CD14-positive monocyte (primary cell): Measurements from ENCODE around the gene SPTBN5. TPM values are rescaled to one million over a fixed set of nuclear protein-coding genes. Genes with fewer than 3 reads are reported as not detected.

Source experiments
- DNase-seq, 3 donors: peaks; one replicate each; pipeline ENCODE4 v3.0.0-alpha.2; 2011 to 2022
- H2AFZ ChIP-seq: 2 replicates; pipeline ENCODE4 v1.6.0; 2012; ENCODE audit warnings: mild to moderate bottlenecking, low read depth, low read length, inconsistent platforms; ENCODE audit not compliant: insufficient read depth, poor library complexity, severe bottlenecking
- H3K27ac ChIP-seq, 2 donors: 1 replicate in 1 of 2; 2 replicates in 1 of 2; pipeline ENCODE4 v1.5.1; 2012 to 2013; ENCODE audit warnings: low read length in 2 of 2, control low read depth in 1 of 2, inconsistent platforms in 1 of 2, low read depth in 1 of 2, mild to moderate bottlenecking in 1 of 2
- H3K27me3 ChIP-seq, 2 donors: one replicate each; pipeline versions ENCODE4 v1.6.0 to v1.6.1; 2011 to 2013; ENCODE audit warnings: low read length in 2 of 2; ENCODE audit not compliant: control insufficient read depth in 2 of 2, insufficient read depth in 2 of 2
- H3K36me3 ChIP-seq, 2 donors: replicated peaks in 1 of 2; 1 replicate in 1 of 2; 2 replicates in 1 of 2; pipeline versions ENCODE4 v1.5.1 to v1.6.1; 2012 to 2013; ENCODE audit warnings: low read length in 2 of 2, control low read depth in 1 of 2, inconsistent platforms in 1 of 2, mild to moderate bottlenecking in 1 of 2; ENCODE audit not compliant: insufficient read depth in 2 of 2, control insufficient read depth in 1 of 2
- H3K4me1 ChIP-seq, 2 donors: 1 replicate in 1 of 2; 2 replicates in 1 of 2; pipeline versions ENCODE4 v1.5.1 to v1.6.1; 2012 to 2013; ENCODE audit warnings: low read length in 2 of 2, control low read depth in 1 of 2, inconsistent platforms in 1 of 2, mild to moderate bottlenecking in 1 of 2, moderate library complexity in 1 of 2; ENCODE audit not compliant: insufficient read depth in 2 of 2, control insufficient read depth in 1 of 2
- H3K4me2 ChIP-seq: replicated peaks from 2 replicates; pipeline ENCODE3; 2012; ENCODE audit warnings: low read length, moderate library complexity, mild to moderate bottlenecking; ENCODE audit not compliant: poor library complexity, severe bottlenecking; ENCODE audit errors: extremely low read depth
- H3K4me3 ChIP-seq, 3 experiments: fragments of 200-600 bp in 1 of 3; sonication (generic) in 1 of 3; replicated peaks in 1 of 3; 1 replicate in 2 of 3; 2 replicates in 1 of 3; pipeline ENCODE4 v1.5.1; 2011 to 2013; ENCODE audit warnings: low read length in 3 of 3, mild to moderate bottlenecking in 3 of 3, control low read depth in 2 of 3, low read depth in 2 of 3, inconsistent platforms in 1 of 3, moderate library complexity in 1 of 3
- H3K79me2 ChIP-seq: 2 replicates; pipeline ENCODE4 v1.6.0; 2012; ENCODE audit warnings: mild to moderate bottlenecking, control low read depth, inconsistent platforms, low read length, moderate library complexity; ENCODE audit not compliant: insufficient read depth
- H3K9ac ChIP-seq: 2 replicates; pipeline ENCODE4 v1.6.0; 2017; ENCODE audit warnings: low read length, mild to moderate bottlenecking; ENCODE audit not compliant: insufficient read depth, poor library complexity, severe bottlenecking
- H3K9me3 ChIP-seq, 2 donors: replicated peaks in 1 of 2; 1 replicate in 1 of 2; 2 replicates in 1 of 2; pipeline versions ENCODE4 v1.5.1 to v1.6.1; 2012 to 2013; ENCODE audit warnings: low read length in 2 of 2, control low read depth in 1 of 2; ENCODE audit not compliant: control insufficient read depth in 1 of 2, insufficient read depth in 1 of 2
- H4K20me1 ChIP-seq: 2 replicates; pipeline ENCODE4 v1.6.0; 2012; ENCODE audit warnings: mild to moderate bottlenecking, low read length, control low read depth, moderate library complexity; ENCODE audit not compliant: insufficient read depth
- H3K27ac Mint-ChIP-seq, 7 donors: one replicate each; pipeline ENCODE4 v1.8.0; 2020; ENCODE audit warnings: mild to moderate bottlenecking in 7 of 7, mixed read lengths in 7 of 7, moderate library complexity in 6 of 7, inconsistent platforms in 2 of 7
- H3K27me3 Mint-ChIP-seq, 3 donors: one replicate each; pipeline ENCODE4 v1.8.0; 2021 to 2022; ENCODE audit warnings: low read depth in 3 of 3, mild to moderate bottlenecking in 3 of 3, mixed read lengths in 3 of 3, moderate library complexity in 3 of 3, inconsistent platforms in 1 of 3
- H3K36me3 Mint-ChIP-seq, 2 donors: one replicate each; pipeline ENCODE4 v1.8.0; 2020; ENCODE audit warnings: mixed read lengths in 2 of 2, inconsistent platforms in 1 of 2, mild to moderate bottlenecking in 1 of 2
- H3K4me1 Mint-ChIP-seq: one replicate; pipeline ENCODE4 v1.8.0; 2020; ENCODE audit warnings: mild to moderate bottlenecking, mixed read lengths
- H3K4me3 Mint-ChIP-seq, 2 donors: one replicate each; pipeline ENCODE4 v1.8.0; 2020; ENCODE audit warnings: mild to moderate bottlenecking in 2 of 2, mixed read lengths in 2 of 2, moderate library complexity in 1 of 2
- H3K9me3 Mint-ChIP-seq, 7 donors: one replicate each; pipeline ENCODE4 v1.8.0; 2020 to 2022; ENCODE audit warnings: mixed read lengths in 7 of 7, mild to moderate bottlenecking in 6 of 7, moderate library complexity in 6 of 7, inconsistent platforms in 2 of 7
- WGBS: methylation state at CpG from one replicate; pipeline ENCODE4 v1.1.5; 2013; ENCODE audit warnings: missing lambda C conversion rate; ENCODE audit not compliant: insufficient coverage; 5-methylcytosine and 5-hydroxymethylcytosine counted together
- intact Hi-C, 2 donors: fragments of 100-400 bp; cut with micrococcal nuclease; formaldehyde crosslinking; loops; one replicate each; pipeline versions ENCODE4 v1.15.0 to v1.15.1; 2023
- polyA plus RNA-seq, 3 donors: library from polyadenylated mRNA; depleted of rRNA in 1 of 3; unstranded in 2 of 3; stranded (reverse) in 1 of 3; fragments of 300-500 nt in 2 of 3; fragments of >200 nt in 1 of 3; fragmentation: Illumina TruSeq in 2 of 3; gene quantifications; 1 replicate in 2 of 3; 2 replicates in 1 of 3; pipeline ENCODE4 v1.2.3, GENCODE V29; 2012 to 2021
- TF ChIP-seq, protein P1 (sequence below): fragments of 200-600 bp; IDR thresholded peaks from one replicate; pipeline ENCODE4 v1.8.0; 2022; ENCODE audit warnings: antibody characterized with exemption, mild to moderate bottlenecking

SPTBN5 gene
- polyA plus RNA-seq, 3 donors: 0.29 TPM; not detected in 2

GRCh38 chr15:41917767-41918430 lies 24.0 kb upstream of the SPTBN5 start:
- Histone ChIP-seq H3K27me3 (no peaks in the 10 kb centered on the region), H2AFZ (no peak overlapping the region), H3K9me3 (no peaks in the 10 kb centered on the region), H3K79me2 (peaks cover 22% of the 10 kb centered on the region), H3K36me3 (peaks cover 26 to 46% of the 10 kb centered on the region in 2 donors), H3K4me3 (no peak overlapping the region), H3K9ac (no peak overlapping the region), H4K20me1 (no peaks in the 10 kb centered on the region), H3K27ac (peak overlapping the region; percentile 45 to 49), H3K4me1 (peaks cover 51 to 56% of the 10 kb centered on the region in 2 donors), H3K4me2 (no peak overlapping the region)
- Mint-ChIP-seq H3K27me3 (peaks cover 0 to 1% (median 0%) of the 10 kb centered on the region in 3 donors), H3K36me3 (peaks cover 61 to 67% of the 10 kb centered on the region in 2 donors), H3K27ac (peak overlapping the region; percentile 70 to 98 (median 84)), H3K9me3 (no peaks in the 10 kb centered on the region), H3K4me3 (no peak overlapping the region), H3K4me1 (peaks cover 68% of the 10 kb centered on the region)
- peak in 2 of 3 donors; percentile 56 to 68 for DNase-seq
- TF ChIP-seq, protein P1, sequence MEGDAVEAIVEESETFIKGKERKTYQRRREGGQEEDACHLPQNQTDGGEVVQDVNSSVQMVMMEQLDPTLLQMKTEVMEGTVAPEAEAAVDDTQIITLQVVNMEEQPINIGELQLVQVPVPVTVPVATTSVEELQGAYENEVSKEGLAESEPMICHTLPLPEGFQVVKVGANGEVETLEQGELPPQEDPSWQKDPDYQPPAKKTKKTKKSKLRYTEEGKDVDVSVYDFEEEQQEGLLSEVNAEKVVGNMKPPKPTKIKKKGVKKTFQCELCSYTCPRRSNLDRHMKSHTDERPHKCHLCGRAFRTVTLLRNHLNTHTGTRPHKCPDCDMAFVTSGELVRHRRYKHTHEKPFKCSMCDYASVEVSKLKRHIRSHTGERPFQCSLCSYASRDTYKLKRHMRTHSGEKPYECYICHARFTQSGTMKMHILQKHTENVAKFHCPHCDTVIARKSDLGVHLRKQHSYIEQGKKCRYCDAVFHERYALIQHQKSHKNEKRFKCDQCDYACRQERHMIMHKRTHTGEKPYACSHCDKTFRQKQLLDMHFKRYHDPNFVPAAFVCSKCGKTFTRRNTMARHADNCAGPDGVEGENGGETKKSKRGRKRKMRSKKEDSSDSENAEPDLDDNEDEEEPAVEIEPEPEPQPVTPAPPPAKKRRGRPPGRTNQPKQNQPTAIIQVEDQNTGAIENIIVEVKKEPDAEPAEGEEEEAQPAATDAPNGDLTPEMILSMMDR: no peak
- intact Hi-C loops: no loop called here
- 58% methylated on average over 7 of the region's 10 CpGs for WGBS

DNA sequence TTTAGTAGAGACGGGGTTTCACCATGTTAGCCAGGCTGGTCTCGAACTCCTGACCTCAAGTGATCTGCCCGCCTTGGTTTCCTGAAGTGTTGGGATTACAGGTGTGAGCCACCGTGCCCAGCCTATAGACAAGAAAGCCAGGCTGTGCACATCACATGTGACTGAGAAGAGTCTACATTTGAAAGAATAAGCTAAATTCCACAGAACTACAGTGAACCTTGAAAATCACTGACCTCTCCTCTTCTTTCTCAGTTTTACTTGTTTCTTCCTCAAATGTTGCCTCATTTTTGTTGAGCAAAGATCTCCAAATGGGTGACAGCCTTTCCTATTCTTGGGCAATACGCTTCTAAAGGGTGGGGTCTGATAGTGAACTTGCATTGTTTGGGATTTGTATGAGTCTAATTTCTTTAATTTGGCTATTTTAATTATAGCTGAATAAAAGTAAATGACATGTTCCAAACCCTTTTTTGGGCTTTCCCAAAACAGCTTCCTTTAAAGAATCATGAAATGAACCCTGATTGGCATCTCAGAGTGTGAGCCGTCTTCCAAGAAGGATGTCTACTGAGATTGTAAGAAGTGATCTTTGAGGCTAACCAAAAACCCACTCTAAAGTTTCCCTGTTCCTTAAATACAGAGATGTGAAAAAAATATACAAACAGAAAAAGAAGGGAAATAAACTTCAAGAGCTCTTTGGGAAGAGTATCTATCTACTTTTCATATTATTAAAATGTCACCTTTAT lies 21.6 kb upstream of the SPTBN5 start:
- Mint-ChIP-seq H3K4me1 (peaks cover 65% of the 10 kb centered on the region), H3K9me3 (no peaks in the 10 kb centered on the region), H3K27me3 (no peaks in the 10 kb centered on the region), H3K27ac (peak overlapping the region; percentile 95 to 98 (median 97)), H3K4me3 (peak overlapping the region in 1 of 2 donors; percentile 73), H3K36me3 (peaks cover 56 to 61% of the 10 kb centered on the region in 2 donors)
- intact Hi-C loops: loop anchor here in 1 of 2 donors (2.0 kb wide), 1 partner anchor 13 kb away; no protein-coding TSS in a partner anchor
- Histone ChIP-seq H4K20me1 (no peaks in the 10 kb centered on the region), H3K27me3 (no peaks in the 10 kb centered on the region), H3K36me3 (peaks cover 22 to 41% of the 10 kb centered on the region in 2 donors), H3K79me2 (peaks cover 29% of the 10 kb centered on the region), H3K4me1 (peaks cover 63 to 65% of the 10 kb centered on the region in 2 donors), H3K4me2 (peak overlapping the region; percentile 58), H3K4me3 (peak overlapping the region in 1 of 3 experiments; percentile 56), H2AFZ (no peak overlapping the region), H3K27ac (peak overlapping the region; percentile 85 to 87), H3K9me3 (no peaks in the 10 kb centered on the region), H3K9ac (no peak overlapping the region)
- WGBS: no CpG with 5 or more reads among the region's 6 CpGs
- peak in 2 of 3 donors; percentile 70 to 77 for DNase-seq
- TF ChIP-seq, protein P1: no peak
